ENCODE results near the gene MATN1. TPM values are rescaled to one million over a fixed set of nuclear protein-coding genes. Genes with fewer than 3 reads are reported as not detected.

The MATN1 gene
- polyA plus RNA-seq, 5 donors: 0.30 to 0.97 (median 0.49) TPM

DNA sequence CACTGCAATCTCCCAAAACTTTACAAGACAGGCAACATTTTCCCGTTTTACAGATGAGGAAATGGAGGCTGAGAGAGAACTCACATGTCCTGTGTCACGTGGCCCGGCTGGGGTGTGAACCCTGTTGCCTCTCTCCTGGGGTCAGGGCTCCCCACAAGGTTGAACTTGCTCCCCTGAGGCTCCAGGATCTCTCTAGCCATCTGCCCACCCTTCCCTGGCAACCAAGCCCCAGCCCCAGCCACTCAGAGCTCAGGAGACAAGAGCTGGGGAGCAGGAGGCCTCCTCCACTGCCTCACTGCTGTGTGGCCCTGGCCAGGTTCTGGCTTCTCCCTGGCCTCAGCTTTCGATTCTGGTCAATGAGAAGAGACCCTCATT, 22.4 kb upstream of the MATN1 start:
- no peak for DNase-seq

DNA sequence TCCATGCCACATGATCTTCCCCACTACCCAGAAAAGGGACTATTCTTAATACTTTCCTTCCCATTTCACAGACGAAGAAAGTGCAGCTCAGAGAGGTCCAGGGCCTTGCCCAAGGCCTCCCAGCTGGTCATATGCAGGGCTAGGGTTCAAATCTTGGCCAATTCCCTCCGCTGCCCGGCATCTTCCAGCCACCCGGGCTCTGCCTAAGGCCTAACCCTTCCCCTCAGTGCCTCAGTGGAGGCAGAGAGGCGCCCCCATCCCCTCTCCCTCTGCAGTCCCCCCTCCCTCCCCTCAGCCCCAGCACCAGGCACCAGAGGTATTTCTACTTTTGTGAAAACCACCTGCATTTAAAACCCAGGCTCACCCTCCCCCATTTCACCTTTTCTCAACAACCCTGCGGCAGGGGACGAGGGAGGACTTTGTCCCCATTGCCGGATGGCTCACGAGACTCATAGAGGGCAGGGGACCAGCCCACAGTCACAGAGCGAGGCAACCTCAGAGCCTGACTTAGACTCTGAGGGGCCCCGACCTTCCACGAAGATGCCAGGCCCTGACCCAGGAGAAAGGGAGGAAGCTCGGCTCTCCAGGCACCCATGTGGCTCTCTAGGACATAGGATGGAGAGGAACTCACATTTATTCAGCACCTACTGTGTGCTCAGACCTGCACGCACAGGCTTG, 21.9 kb upstream of the MATN1 start:
- no peak for DNase-seq

DNA sequence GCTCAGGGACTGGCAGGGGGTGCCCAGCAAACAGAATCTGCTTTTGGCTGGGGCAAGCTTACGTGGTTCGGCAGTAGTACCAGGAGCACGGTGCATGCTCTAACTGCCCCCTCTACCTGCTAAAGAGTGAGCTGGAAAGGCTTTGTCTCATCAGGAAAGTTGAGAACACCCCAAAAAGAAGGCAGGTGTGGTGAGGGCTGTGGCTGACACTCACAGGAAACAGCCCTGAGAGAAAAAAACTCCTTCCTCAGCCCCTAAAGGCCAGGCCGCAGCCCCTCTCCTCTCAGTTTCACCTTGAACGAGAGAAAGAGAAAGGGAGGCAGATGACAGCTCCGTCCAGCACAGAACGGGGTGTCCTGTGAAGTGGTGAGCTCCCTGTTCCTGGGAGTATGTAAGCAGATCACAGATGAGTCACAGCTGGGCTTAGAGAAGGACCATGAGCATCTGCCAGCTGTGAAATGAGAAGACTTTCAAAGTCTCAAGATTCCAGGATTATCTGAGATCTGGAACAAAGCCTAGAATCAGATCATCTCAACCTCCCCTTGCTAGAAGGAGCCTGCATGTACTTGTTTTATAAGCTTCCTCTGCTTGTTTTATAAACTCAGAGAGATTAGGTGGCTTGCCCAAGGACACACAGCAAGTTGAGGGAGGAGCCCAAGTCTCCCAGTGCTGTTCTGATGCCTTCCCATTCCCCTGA, 20.8 kb upstream of the MATN1 start:
- DNase-seq: no peak

DNA sequence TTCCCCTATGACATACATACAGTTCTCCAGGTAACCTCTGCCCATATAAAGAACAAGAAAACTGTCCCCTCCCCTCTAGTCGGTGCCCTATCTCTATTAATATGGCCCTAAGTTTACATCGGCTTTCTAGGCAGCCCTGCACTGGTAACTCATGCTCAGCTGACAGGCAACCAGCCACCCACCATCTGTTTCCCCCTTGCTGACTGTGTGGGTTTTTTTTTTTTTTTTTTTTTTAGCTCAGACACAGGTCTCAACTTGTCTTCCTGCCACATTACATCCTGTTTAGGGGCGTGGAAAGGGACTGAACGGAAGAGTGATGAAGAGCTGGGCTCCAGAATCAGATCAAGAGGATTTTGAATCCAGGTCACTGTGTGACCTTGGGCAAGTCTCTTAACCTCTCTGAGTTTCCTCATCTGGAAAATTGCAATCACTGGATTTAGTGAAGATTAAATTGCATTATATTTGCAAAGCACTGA, 20.2 kb upstream of the MATN1 start:
- no peak for DNase-seq

DNA sequence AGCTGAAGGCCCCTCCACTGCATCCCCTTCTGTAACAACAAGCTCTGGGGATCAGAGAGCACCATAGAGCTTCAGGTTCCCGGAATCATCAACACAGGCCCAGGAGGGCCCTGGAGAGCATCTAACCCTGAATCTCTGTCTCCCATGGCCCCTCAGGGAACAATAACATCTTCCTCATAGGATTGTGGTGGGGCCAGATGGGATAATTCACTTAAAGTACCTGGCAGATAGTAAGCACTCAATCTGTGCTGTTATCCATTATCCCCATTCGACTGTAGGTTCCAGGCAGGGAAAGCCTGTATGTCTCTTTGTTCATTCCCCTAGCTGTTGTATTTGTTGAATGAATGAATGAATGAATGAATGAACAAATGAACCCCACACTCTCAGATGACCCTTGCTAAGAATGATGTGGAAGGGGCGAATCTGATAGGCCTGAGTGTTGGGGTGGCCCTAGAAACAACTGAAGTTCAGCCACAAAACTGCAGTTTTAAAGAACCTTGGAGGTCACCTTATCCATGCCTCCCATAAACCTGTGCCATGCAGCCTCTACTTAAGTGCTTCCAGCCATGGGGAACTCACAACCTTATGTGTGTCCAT, 19.7 kb upstream of the MATN1 start:
- DNase-seq: no peak

DNA sequence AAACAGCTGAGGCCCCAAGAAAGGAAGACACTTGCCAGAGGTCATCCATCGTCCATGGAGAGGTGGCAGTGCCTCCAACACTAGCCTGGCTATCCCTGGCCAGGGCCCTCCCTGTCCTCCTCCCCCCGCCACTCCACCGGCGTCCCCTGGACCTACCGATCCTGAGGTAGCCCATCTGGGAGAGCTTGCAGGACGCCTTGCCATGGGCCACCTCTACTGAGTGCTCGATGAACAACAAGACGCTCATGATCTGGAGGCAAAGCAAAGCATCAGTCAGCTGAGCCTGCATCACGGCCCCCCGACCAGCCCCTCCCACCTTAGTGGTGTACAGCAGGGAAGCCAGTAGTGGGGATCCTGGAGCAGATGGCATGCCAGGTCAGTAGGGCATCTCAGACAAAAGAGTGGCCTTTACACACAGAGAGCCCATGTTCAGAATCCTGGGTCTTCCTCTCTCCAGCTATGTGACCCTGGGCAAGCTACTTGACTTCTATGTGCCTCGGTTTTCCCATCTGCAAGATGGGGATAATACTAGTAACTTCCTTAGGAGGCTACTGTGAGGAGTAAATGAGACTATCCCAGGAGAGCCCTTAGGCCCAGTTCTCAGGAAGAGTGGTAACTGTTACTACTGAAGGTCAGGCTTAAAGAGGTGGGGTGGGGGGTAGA, 19.0 kb upstream of the MATN1 start:
- no peak for DNase-seq

DNA sequence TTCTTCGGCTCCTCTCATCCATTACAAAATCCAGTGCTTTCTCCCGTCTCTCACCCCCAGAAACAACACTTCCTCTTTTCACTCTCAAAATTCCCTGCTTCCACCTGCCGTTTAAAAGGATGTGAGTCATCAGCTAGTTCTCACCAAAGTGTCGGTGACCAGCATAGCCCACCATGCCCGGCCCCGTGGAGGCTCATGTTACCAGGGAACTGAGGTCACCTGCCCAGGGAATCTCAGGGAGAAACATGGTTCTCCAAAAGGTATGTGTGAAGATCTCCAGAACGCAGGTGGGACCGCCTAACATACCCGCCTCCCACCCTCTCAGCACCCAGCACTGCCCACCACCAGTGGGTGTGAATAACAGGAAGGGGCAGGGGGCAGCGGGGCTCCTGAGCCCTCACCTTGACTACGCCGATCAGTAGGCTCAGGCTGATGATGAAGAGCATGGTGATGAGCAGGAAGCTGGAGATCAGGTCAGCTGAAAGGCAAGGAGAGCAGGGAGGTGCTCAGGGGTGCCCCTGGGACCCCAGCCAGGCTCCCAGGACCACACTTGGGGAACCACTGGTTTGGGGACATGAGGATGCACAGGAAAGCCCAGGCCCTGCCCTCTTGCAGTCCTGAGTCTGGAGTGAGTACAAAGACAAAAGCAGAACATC, 18.0 kb upstream of the MATN1 start:
- no peak for DNase-seq

DNA sequence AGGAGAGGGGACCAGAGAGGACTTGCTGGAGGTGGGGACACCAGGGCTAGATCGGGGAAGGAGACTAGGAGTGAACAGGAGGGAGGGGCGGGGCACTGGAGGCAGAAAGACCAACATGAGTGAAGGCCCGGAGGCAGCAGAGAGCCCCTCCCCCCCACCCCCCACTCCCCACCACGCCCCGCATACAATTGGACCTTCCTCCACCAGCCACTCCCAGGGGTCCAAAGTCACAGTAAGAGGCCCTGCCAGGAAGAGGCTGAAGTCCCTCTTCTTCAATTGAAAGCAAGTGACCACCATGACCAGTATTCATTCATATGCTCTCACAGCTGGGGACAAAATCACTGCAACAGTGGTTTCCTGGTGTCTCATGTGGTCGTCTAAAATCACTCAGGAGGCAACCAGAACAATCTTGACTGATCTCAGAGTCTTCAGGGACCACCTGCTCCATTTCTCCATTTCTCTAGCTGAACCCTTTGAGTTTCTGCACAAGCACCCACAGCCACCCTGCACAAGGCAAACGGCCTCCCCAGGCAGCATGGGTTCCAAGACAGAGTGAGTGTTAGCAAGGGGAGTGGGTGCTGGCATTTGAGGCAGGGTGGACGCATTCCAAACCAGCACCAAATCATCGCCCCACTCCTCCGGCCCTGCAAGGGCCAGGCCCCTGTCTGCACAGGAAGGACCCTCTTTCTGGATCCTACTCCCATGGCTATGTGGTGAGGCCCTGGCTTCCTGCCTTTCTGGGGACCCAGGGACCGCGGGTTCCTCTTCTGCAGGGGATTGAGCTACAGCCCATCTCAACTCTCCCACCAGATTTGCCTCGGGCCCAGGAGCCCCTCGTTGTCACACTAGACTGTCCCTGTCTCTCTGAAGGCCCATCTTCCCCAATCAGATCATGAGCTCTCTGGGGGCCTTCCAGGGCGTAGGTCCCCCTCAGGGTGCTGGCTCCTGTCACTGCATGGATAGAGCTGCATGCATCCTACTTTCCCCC, 17.2 kb upstream of the MATN1 start:
- DNase-seq: no peak

DNA sequence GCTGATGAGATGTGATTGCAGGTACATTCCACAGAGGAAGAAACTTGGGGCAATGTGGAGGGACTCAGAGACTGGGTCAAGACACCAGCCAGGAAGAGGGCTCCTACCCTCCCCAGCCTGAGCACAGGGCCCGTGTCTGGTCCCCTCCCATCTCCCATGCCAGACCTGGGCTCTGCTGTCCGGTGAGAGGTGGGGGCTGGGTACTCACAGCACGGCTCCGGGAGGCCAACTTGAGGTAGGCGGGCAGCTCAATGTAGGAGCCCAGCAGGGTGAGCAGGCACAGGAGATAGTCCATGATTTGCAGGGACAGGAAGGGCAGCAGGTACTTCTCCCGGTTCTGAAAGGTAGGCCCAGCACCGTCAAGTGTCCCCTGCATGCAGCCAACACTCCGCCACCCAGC, 16.2 kb upstream of the MATN1 start:
- DNase-seq: no peak

DNA sequence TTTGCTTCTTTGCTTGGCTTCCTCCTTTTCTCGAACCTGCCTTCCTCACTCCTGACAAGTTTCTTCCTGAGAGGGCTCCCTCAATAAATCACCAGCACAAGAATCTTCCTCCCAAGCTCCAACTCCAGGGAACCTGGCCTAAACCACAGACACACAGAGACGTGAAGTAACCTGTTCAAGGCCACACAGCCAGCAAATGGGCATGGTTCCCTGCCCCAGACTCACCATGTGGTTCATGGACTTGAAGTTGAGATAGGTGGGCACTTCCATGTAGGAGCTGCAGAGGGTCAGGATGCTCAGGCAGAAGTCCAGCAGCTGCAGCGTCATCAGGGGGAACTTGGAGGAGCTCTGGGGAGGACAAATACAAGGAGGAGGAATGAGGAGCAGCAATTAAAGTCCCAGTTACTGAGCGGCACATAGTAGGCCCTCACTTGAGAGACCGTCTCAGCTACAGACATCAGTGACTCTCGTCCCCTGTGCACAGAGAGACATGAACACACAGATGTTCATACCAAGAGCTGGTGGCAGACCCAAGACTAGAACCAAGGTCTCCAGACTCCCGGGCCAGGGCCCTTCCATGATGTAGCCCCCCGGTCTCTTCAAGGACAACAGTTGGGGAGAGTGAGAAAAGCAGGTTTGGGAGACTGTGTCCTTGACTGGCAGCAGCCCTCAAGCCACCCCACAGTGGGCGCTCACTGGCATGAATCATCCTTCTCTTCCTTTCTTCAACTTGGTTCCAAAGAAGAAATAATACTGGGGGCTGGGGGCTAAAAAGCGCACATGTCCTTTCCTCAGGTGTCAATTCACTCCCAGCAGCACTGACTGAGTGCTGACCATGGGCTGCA, 15.6 kb upstream of the MATN1 start:
- DNase-seq: no peak

DNA sequence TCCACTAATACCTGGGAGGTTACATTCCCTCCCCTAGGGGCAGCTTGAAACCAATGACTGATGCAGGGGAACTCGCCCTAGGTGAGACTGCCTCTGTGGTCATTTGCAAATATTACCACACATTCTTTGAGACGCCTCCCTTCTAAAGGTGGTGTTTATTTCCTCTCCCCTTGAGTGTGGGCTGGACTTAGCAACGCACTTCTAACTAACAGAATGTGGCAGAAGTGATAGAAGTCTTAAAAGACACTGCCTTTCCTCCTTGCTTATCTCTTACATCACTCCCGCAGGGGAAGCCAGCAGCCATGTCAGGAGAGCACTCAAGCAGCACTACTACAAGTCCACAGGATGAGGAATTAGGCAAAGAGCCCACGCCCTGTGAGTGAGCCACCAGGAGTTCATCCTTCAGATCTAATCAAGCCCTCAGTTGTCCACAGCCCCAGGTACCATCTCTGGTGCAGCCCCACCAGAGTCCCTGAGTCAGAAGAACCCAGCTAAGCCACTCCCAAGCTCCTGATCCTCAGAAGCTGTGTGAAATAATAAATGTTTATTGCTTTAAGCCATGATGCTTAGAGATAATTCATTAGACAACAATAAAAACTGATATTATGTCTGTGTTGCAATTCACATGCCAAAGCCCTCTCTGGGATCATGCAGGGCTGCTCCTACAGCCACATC, 14.8 kb upstream of the MATN1 start:
- no peak for DNase-seq

DNA sequence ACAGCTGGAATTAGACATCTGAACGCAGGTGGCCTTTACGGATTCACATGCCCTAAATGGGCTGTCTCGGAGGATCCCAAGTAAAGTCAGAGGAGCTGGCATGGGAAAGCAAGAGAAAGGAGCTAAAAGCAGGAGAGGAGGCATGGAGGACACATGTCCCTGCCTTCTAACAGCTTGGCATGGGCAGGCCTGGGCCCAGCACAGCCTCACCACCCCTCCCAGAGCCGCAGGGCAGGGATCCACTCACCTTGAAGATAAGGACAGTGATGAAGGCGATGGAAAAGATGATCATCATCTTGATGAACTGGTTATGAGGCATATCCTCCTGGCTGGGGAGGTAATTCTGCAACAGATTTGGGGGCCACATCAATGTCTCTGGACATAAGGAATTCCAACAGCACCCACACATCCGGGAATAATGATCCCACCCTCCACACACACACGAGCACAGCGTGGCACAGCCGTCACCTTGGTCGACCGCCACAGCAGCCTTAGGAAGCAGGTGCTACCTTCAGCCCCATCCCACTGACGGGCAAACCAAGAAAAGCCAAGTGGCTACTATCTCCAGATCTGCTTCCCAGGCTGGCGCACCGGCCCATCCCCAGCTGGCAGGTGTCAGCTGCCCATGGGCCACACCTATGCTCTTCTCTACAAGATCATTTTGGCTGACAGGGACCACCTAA, 14.1 kb upstream of the MATN1 start:
- no peak for DNase-seq

DNA sequence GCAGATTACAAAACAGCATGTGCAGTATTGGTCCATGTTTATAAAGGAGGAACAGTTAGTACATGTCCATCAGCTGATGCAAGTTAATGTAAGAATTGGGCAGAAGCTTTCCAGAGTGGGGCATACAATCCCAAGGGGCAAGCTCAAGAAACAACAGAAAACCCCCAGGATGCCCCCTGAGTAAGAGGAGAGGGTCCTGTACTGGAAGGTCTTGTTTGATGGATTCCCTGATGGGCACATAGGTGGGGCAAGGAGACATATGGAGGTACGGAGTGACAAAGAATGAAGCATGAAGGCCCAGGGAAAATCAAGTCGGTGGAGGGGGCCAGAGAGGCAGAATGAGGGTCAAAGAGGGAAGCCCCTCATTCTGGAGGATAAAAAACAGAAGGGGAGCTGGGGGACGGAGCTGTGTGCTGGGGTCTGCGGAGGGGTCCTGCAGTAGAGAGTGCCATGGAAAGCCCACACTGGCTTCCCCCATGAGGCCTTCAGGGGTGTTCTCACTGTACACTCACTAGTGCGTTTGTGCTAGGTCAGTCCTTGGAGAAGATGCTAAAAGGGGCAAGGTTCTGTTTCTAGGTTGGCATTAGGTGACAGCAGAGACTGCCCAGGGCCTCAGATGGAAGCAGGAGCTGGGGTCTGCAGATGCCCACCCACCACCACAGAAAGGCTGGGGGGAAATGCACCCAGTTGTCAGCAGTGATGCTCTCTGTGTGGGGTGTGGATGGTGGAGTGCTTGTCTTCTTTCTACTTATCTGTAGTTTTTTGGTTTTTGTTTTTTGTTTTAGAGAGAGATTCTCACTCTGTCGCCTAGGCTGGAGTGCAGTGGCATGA, 12.5 kb upstream of the MATN1 start:
- no peak for DNase-seq

DNA sequence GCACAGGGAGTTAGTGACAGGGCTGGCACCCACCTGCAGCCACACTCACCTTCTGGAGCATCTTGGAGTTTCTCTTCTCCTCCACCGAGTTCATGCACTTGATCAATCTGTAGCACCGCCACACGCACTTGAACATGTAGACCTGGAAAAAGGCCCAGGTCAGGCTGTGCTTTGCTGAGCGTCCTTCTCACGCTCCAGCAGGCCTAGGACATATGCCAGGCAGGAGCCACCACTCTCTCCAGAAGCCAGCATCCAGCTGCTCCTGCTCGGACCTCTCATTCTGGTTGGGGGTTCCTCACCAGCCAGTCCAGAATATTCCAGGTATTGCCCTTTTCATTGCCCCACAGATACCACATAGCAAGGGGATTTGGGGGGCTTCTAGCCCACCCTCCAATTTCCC, 11.7 kb upstream of the MATN1 start:
- no peak for DNase-seq

DNA sequence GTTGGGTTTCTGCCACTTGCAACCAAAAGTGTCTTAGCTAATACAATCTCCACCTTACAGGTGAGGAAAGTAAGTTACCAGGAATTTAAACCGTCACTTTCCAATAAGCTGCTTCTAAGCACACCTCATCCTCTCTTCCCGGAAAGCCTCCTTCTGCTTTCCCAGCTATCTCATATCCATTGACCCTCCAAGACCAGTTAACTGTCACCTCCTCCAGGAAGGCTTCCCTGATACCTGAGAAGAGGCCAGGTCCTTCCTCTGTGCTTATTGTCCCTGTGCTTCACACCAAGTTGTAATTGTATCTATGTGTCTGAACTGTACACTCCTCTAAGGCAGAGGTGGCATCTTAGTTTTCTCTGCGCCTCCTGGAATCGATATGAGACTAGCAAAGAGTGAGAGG, 11.2 kb upstream of the MATN1 start:
- DNase-seq: no peak

DNA sequence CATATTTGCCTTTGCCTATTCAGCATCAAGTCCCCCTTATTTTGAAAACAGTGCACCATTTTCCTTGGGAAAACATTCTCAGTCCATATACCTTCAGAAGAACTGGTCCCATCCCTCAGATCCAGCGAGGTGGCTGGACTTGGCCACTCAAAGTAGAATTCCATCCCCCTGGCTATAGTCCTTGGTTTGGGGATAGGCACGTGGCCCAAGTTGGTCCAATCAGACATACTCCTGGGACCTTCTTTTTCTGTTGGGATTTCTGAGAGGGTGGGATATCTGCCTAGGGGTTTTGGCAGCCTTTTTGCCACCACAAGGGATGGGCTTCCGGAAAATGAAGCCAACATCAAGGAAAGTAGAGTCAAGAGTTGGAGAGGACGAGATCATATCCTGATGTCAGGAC, 10.7 kb upstream of the MATN1 start:
- DNase-seq: no peak

DNA sequence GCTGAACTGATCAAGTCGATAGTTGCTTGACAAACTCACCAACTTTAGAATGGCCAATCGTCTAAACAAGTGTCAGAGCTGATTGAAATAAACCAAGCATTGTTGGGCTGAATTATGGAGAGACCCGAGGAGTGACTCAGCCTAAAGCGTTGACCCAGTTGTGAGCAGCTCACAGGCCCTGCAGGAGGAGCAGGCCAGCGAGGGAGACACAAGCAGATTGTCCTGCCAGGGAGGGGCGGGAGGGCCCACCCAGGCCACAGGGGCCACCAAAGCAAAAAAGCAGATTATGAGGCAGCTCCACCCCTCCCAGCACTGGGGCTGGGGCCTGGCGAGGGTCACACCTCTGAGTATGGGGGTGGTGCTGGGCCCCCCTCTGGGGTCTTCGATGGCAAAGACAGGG, 10.1 kb upstream of the MATN1 start:
- DNase-seq: no peak
